HG03045 (cell line): ENCODE measurements around the gene RALGPS1.

Experiments used
- ATAC-seq: cut with Tn5 transposase; IDR thresholded peaks from one replicate; pipeline ENCODE4 v1.9.1; 2021; ENCODE audit warnings: mild to moderate bottlenecking, moderate library complexity; ENCODE audit not compliant: unreplicated experiment

The RALGPS1 gene

DNA sequence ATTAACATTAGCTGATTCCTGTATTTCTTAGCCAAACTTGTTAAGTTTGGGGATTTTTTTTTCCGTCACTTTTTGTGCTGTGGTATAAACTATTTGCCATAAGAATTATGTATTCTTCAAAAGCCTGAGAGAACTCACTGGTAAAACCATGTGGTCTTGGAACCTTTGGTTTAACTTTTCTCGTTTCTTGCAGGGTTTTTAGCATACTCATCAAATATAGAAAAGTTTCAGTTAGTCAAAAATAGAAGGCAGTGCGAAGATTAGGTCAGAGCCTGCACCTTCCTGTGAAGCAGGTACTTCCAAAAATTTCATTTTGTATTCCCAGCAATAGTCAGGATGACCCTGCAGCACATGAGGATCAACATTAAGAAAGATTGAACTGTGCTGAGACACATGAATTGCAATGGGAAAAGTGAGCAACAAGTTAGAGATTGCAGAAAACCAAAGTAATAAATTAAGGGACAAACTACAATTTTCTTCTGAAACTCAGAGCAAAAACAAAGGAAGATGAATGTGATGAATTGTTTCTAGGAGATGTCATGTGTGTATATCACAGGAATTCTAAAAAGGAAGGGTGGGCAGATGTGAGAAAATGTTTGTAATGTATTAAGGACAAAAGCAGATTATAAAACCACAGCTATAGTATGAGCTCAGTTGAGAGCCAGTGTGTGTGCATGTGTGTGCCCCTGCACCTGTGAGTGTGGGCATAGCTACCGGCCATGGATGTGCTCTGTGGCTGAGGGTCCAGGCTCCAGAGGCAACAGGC, 105.6 kb downstream of the RALGPS1 start:
- ATAC-seq, result no peak

DNA sequence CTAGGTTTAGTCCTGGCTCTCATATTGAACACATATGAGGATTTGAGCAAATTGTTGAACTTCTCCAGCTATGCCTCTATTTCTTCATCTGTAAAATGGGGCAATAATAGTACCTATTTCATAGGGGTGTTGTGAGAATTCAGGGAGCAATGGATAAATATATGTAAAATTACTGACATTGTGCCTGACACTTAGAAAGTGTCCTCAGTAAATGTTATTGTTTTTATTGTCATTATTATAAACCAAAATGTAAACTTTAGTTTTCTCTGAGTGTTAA, 106.2 kb downstream of the RALGPS1 start:
- ATAC-seq, result no peak

DNA sequence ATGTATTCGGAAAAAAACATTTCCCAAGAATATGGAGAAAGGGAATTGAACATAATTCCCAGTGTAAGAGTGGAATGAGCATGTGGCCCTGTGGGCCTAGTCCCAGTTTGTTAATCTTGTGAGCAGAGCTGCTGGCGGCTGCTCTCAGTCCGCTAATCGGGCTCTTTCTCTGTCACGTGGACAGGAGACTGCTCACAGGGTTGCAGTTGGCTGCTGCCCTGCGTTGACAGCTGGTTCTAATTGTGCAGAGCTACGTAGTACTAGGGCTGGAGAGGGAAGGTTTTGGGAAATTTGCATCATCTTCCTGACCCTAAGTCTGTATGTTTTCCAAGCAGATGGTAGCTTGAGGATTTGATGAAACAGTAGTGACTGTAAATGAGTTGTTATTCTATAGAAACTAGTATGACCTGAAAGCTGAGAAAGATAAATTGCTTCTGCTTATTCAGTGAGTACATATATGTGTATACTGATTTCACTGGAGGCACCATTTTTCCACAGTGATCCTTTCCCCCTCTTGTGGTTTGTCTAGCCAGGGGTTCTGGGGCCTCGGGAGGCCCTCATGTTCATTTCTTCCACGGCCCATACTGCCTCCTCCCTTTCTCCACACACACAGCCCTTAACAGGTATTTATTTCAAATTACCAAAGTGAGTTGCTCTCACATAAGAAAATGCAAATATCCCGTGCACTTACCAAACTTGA, 107.2 kb downstream of the RALGPS1 start:
- ATAC-seq, result no peak

DNA sequence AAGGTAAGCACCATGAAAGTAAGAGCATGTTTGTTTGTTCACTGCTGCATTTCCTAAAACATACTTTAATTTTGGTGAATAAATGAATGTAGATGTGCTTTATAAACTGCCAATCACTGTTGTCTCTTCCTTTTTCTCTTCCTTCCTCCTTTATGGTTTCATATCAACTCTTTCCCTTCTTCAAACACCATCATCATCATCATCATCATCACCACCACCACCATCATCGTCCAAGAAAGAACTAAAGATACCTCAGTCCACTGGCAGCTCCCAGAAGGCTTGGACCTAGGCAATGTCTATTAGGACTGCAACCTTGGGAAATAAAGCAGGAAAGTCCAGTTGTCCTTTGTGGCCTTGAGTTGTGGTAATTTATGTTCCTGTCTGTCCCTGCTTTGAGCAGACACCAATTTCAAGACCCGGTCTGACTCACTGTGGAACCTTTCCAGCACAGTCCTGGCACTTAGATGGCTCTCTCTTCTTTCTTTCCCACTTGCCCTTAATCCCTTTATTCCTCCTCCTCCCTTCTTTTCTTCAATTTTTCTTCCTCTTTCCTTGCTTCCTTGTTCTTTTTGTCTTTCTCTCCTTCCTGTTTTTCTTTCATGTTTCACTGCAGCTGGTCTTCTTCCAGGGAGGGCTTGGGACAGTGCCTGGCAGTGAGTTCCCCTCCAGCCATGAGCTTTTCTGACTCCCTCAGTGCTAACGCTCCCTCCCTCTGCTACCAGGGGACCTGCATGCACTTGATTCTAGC, 108.5 kb downstream of the RALGPS1 start:
- no peak for ATAC-seq

DNA sequence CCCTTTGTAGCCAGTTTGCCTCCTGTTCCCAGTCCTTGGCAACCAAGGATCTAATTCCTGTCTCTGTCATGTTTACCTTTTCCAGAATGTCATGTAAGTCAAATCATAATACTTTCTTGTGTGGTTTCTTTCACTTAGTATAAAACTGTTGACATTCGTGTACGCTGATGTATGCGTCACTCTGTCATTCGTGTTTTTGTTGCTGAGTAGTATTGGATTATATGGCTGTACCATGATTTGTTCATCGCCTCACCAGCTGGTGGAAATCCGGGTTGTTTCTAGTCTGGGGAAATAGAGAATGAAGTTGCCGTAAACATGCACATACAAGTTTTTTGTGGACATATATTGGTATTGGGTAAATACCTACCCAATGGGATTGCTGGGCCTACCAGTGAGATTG, 110.5 kb downstream of the RALGPS1 start:
- no peak for ATAC-seq

DNA sequence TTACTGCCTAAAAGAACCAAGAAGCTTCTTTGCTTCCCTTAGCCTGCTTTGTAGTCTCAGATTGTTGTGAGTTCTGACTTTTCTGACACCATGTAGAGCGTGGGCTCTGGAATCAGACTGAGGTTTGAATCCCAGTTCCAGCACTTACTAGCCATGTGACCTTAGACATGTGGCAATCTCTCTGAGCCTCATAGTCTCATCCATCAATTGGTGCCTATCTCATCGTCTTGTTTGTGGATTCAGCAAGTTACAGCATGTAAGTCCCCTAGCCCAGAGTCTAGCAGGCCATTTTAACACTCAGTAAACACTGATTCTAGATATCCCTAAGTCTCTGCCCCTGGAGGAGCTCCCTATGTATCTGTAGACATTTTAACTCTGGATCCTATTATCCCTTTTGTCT, 113.1 kb downstream of the RALGPS1 start:
- ATAC-seq, result no peak

DNA sequence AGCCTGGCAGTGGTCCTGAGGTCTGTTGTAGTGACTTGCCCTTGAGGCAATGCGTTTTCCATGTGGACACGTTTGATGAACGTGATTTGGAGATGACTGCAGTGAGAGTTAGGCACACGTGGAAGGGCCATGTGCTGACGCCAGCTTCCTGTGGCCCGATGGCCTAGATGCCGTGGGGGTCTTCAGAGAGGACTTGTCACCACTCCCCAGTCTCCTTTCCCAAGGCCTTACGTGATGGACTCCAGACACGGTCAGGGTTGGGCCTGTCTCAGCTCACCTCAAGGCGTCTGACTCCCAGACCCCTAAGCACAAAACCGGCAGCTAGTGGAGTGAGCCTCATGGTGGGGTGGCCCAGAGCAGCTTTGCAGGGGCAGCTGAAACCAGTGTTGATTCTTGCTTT, 115.0 kb downstream of the RALGPS1 start:
- ATAC-seq, result no peak

DNA sequence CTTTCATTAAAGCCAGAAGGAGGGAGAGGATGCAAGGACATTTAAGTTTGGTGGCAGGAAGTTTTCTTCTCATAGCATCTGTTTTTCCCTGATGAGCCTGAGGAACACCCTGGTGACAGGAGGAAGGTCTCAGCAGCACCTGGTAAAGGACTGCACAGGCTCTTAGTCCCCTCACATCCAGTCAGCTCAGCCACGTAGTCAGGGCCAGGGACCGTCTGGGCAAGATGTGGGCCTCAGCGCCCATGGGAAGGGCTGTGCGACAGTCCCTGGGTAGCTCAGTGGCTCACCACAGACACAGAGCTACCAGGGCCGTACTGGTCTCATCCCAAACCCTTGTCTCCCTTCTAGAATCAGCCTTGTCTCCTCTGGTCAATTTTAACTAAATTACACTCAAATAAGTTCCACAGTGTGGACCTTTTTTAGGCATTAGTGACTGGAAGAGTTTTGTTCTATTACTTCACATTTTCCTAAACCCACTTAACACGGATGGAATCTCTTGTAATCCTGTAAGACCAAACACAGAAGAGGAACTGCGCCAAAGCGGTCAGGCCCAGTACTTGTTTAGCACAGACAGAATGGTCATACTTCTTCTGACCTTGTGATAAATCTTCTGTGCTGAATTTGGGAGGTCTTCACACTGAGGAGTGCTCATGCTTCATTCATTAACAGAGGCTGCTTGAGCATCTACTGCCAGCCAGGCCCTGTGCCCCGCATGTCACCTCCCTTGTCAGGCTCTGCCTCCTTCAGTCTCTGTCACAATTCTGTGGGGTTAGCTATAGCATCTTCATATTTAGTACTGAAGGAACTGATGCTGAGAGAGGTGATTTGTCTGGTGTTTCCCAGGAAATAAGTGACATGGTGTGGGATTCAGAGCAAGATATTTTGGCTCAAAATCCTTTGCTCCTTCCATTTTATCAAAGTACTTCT, 116.5 kb downstream of the RALGPS1 start:
- ATAC-seq, result no peak

DNA sequence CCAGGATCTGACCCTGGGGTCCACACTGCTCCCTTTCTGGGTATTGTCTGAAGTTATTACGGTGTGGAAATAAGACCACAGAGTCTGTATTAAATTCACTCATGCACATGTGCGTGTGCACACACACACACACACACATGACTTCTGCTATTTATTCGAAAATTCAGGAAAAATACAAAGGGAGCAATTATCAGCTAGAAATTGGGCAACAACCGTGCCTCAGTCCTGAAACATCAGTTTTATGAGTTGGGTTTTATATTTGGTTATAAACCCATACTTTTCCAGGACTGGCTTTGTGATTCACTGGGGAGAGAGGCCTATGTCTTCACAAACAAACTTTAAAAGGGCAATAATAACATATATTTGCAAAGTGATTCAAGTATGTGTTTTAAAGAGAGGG, 117.7 kb downstream of the RALGPS1 start:
- no peak for ATAC-seq

DNA sequence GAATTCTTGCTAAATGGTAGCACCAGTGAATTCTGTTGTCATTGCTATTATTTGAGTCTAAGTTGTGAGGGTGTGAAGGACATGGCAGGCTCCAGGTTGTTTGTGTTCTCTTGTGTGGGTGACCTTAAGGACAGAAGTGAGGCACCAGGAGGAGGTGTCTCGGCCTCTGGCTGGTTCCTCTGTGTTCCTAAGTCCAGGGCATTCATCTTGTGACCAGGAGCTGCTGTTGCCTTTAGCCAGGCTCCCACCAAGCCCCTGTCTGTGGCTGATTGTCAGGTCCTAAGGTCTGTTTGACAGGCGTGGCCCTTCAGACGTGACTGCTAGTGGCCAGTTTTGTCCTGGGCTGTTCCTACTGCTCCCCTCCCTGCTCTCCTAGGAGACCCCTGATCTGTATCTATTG, 118.5 kb downstream of the RALGPS1 start:
- no peak for ATAC-seq

DNA sequence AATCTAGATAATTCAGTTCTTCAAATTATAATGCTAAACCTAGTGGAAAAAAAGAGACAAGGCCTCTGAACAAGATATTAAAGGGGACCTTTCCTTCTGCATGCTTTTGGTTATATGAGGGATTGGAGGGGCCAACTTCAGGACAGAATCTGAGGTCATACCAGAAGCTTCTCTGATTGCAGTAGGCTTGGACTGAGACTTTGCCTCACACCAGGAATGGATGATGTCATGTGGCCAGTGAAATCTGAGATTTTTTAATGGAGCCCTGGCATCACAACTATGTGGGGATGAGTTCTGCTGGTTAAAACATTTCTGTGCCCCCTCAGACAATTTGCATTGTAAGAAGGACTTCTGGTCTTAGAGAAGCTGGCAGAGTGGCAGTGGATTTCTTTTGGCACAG, 119.2 kb downstream of the RALGPS1 start:
- no peak for ATAC-seq

DNA sequence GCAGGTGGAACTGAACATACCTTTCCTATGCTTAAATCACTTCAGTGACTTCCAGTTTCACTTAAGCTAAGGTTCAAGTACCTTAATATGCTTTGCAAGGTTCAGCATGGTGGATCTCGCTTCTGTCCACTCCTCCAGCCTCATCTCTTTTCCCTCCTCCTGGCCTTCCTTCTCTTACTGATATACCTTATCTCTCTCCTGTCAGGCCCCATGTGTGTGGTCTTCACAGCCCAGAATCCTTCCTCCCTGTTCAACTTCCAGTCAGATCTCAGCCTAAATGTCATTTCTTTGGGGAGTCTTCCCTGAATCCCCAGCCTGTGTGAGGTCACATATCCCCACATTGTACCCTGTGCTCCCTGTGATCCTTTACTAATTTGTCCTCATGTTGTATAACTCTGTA, 120.1 kb downstream of the RALGPS1 start:
- ATAC-seq, result no peak

DNA sequence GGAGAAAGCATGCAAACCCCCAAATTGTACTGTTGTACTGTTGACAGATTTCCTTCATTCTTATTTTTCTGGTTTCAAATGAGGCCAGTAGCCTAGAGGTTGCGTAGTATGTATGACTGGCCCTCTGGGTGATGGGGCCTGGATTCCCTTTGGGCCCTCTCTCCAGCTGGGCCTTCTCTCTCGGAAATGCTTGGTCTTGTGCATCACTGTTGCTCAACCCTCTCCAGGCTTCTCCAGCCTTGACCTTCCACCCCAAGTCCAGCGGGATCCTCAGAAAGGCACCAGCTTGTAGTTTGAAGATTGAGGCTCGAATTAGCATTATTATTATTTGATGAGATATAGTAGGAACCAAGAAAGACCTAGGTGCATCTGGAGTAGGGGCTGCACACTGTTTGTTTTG, 120.8 kb downstream of the RALGPS1 start:
- ATAC-seq, result no peak

DNA sequence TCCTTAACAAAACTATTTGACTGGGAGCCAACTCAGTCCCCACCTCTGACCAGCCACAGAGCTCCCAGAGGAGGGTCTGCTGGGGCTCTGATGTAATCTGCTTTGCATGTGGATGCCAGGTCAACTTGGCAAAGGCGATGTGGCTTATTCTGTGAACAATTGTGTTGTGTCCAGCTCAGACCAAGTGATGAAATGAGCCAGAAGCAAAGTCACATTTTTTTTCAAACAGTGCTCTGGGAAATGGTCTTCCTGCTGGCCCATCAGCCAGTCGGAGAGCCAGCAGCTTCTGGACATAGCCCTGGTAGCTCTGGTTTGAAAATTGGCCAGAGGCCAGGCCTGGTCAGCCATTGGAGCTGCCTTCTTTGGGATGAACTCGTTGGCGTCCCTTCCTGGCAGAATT, 121.4 kb downstream of the RALGPS1 start:
- no peak for ATAC-seq

DNA sequence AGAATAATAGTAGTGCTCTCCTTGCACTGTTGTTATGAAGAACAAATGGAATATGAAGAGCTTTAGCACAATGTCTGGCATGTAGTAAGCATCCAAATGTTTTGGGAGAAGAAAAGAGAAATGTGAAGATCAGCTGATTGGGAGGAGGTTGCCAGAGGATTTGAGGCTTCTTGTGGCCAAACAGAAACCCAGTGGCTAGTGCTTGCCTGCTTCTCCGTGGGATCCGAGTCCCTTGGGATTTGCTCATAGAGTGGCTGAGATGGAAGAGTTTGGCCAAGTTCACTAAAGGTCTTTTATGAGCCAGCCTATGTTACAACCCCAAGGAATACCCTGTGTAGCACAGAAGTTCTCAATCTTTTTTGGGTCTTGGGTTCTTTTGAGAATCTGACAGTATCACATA, 121.9 kb downstream of the RALGPS1 start:
- no peak for ATAC-seq

DNA sequence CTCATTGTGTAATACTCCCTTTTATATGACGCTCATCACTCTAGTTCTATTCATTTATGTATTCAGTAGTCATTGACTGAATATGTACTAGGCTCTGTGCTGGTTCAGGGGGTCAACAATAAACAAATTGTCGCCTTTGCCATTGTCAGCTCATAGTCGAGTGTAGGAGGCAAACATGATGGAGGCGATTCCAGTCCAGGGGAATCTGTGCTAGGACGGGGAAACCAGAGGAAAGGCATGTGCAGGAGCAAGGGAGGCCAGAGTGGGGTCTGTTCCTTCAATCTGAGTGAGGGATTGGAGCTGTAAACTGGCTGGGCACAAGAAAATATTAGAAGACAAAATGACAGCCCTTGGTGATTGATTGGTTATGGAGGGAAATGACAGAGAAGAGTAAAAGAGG, 123.9 kb downstream of the RALGPS1 start:
- ATAC-seq, result no peak

DNA sequence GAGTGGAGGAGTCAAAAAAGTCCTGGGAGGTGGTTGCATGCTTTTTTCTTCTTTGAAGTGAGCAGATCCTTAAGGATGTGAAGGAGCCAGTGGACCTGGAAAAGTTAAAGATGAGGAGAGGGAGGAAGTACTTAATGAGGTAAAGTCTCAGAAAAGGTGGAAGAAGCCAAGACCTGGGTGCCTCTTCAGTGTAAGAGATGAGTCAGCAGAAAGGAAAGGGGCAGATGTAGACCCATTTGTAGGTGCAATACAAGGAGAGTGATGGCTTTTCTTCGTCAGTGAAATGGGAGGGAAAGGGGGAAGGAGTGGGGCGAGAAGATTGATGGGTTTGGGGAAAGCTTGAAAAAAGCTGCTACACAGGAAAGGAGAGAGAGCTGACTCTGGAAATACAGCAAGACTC, 124.9 kb downstream of the RALGPS1 start:
- ATAC-seq, result no peak

DNA sequence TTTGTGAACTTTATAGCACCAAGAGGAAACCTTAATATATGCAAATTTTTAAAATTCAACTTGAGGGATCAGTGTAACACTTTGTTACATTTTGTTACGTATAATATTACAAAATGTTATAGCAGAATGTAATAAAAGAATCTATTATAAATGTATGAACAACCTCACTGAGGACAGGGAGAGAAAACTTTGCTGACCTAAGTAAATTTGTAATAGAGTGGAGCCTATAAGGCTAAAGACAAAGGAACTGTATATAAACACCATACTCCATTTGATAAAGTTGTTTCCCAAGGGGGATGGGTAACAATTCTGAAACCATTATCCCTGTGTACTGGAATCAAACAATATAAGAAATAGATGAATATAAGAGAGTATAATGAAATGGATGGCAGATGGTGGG, 130.6 kb downstream of the RALGPS1 start:
- ATAC-seq, result no peak

DNA sequence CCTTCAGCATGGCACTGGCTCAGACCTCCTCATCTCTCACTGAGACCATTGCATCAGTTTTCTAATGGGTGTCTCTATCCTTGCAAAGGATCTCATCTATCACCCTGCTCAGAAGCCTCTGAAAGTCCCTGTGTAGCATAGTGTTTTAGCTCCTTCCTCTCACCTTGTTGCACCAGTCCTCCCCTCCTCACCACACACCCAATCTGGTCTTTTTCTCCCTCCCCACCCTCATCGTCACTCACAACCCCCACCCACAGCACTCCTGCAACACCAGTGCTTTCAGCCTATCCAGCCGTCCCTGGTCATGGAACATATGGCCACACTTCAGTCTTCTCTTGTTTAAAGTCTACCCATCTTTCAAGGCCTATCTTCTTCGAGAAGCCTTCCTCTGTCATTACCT, 133.4 kb downstream of the RALGPS1 start:
- no peak for ATAC-seq

DNA sequence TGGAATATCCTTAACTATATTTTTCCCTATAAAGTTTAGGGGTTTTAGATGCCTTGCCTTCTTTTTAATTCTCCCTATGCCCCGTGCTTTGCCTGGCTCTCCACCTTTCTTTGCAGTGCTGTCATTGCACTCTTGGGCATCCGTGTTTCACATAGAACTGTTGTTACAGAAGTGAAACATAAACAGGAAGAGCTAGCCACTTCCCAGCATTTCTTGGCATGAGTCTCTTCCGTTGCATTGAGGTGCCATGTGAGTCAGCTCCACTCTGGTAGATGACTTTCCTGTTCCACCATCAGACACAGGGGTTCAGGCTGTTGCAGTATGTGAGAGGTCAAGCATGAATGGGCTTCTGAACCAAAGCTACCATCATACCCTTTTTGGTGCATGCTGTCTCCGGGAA, 134.5 kb downstream of the RALGPS1 start:
- ATAC-seq, result no peak

DNA sequence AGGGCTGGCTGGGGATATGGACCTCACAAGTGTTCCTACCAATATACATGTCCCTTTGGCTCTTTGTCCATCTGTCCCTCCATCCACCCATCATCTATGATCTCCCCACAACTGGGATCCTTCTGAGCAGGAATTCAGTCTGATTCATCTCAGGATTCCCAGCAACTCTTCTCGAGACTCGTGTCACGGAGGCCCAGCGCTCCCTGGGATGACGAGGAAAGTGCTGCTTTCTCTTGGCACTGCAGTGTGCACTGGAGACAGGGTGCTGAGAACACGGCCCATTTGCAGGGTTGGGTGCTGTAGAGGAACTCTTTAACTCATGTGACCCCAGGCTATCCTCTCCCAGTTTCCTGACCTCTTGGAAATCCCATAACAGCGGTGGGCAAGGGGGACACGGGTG, 135.0 kb downstream of the RALGPS1 start:
- ATAC-seq, result no peak
